Suppressor macrophage treated with lipopolysaccharide for 4 hours (primary cell): Measurements from ENCODE around the gene STRA8.

Source experiments
- DNase-seq: peaks from one replicate; pipeline ENCODE4 v3.0.0-alpha.2; 2020

STRA8 gene

GRCh38 chr7:135270577-135271254 lies 37.1 kb downstream of the STRA8 start:
- DNase-seq, result no peak

GRCh38 chr7:135271255-135271615 lies 37.6 kb downstream of the STRA8 start:
- DNase-seq, result no peak

- DNase-seq, result no peak
Observed at GRCh38 chr7:135272303-135272702, 38.7 kb downstream of the STRA8 start.

GRCh38 chr7:135273581-135273980 lies 39.9 kb downstream of the STRA8 start:
- DNase-seq, result no peak

- peak; percentile 83 for DNase-seq
Observed at GRCh38 chr7:135274495-135275268, 41.0 kb downstream of the STRA8 start.

- DNase-seq, result no peak
Observed at GRCh38 chr7:135275971-135276580, 42.4 kb downstream of the STRA8 start.

- DNase-seq, result no peak
Observed at GRCh38 chr7:135277161-135277560, 43.5 kb downstream of the STRA8 start.

GRCh38 chr7:135281363-135281949 lies 47.8 kb downstream of the STRA8 start:
- DNase-seq, result peak; percentile 90

GRCh38 chr7:135282561-135283254 lies 49.1 kb downstream of the STRA8 start:
- no peak for DNase-seq

- DNase-seq, result no peak
Observed at GRCh38 chr7:135283959-135284638, 50.5 kb downstream of the STRA8 start.

- no peak for DNase-seq
Observed at GRCh38 chr7:135285547-135286233, 52.1 kb downstream of the STRA8 start.

- no peak for DNase-seq
Observed at GRCh38 chr7:135286876-135287275, 53.2 kb downstream of the STRA8 start.

GRCh38 chr7:135290594-135290993 lies 57.0 kb downstream of the STRA8 start:
- DNase-seq, result no peak

- DNase-seq, result no peak
Observed at GRCh38 chr7:135291809-135292253, 58.2 kb downstream of the STRA8 start.

GRCh38 chr7:135299235-135299634 lies 65.6 kb downstream of the STRA8 start:
- no peak for DNase-seq

- no peak for DNase-seq
Observed at GRCh38 chr7:135300913-135301765, 67.5 kb downstream of the STRA8 start.
